Activated T-cell treated with anti-CD3 and anti-CD28 coated beads, Interleukin-2, amount 50 U/mL, for 24 hours (primary cell): ENCODE results near the gene SNX32.
A peak's percentile ranks its signal among the peaks of the same experiment; 100 is the strongest.
"Not testable (repeated sequence)": the region's sequence is repeated elsewhere in the genome, so short reads cannot be mapped to it uniquely, and the experiment has no call there.

Source experiments
- DNase-seq: peaks from one replicate; pipeline ENCODE4 v3.0.0-alpha.2; 2020
- H3K27ac Mint-ChIP-seq: 2 replicates; pipeline ENCODE4 v1.8.0; 2020; ENCODE audit warnings: mild to moderate bottlenecking, mixed read lengths
- H3K27me3 Mint-ChIP-seq: 2 replicates; pipeline ENCODE4 v1.8.0; 2020; ENCODE audit warnings: mixed read lengths
- H3K36me3 Mint-ChIP-seq: 2 replicates; pipeline ENCODE4 v1.8.0; 2020; ENCODE audit warnings: low read depth, mixed read lengths
- H3K4me1 Mint-ChIP-seq: 2 replicates; pipeline ENCODE4 v1.8.0; 2020; ENCODE audit warnings: low read depth, mixed read lengths
- H3K4me3 Mint-ChIP-seq: 2 replicates; pipeline ENCODE4 v1.8.0; 2020; ENCODE audit warnings: mild to moderate bottlenecking, moderate library complexity, mixed read lengths
- H3K9me3 Mint-ChIP-seq: 2 replicates; pipeline ENCODE4 v1.8.0; 2020; ENCODE audit warnings: mixed read lengths

Gene SNX32

GRCh38 chr11:65810046-65810868 is 23.5 kb upstream of the SNX32 start:
- no peak for DNase-seq
- Mint-ChIP-seq H3K4me3 (no peak overlapping the region), H3K27ac (no peak overlapping the region), H3K4me1 (no peaks in the 10 kb centered on the region), H3K36me3 (no peaks in the 10 kb centered on the region), H3K27me3 (peaks cover 13% of the 10 kb centered on the region), H3K9me3 (no peaks in the 10 kb centered on the region)

- no peak overlapping the region for H3K27ac Mint-ChIP-seq
- peaks cover 6% of the 10 kb centered on the region for H3K4me1 Mint-ChIP-seq
- no peaks in the 10 kb centered on the region for H3K36me3 Mint-ChIP-seq
- H3K9me3 Mint-ChIP-seq: no peaks in the 10 kb centered on the region
- H3K4me3 Mint-ChIP-seq: no peak overlapping the region
- H3K27me3 Mint-ChIP-seq: peaks cover 10% of the 10 kb centered on the region
- no peak for DNase-seq
Measured at GRCh38 chr11:65811764-65812475, 21.8 kb upstream of the SNX32 start.

- Mint-ChIP-seq H3K27ac (no peak overlapping the region), H3K4me1 (peaks cover 20% of the 10 kb centered on the region), H3K36me3 (no peaks in the 10 kb centered on the region), H3K27me3 (no peaks in the 10 kb centered on the region), H3K4me3 (no peak overlapping the region), H3K9me3 (no peaks in the 10 kb centered on the region)
- no peak for DNase-seq
Measured at GRCh38 chr11:65814131-65814985, 19.4 kb upstream of the SNX32 start.

- H3K36me3 Mint-ChIP-seq: no peaks in the 10 kb centered on the region
- H3K27me3 Mint-ChIP-seq: no peaks in the 10 kb centered on the region
- H3K9me3 Mint-ChIP-seq: no peaks in the 10 kb centered on the region
- no peak overlapping the region for H3K4me3 Mint-ChIP-seq
- H3K4me1 Mint-ChIP-seq: peaks cover 20% of the 10 kb centered on the region
- H3K27ac Mint-ChIP-seq: no peak overlapping the region
- no peak for DNase-seq
Measured at GRCh38 chr11:65814986-65815565, 18.7 kb upstream of the SNX32 start.

- Mint-ChIP-seq H3K27me3 (no peaks in the 10 kb centered on the region), H3K4me1 (peaks cover 20% of the 10 kb centered on the region), H3K27ac (no peak overlapping the region), H3K9me3 (no peaks in the 10 kb centered on the region), H3K4me3 (peak overlapping the region; percentile 72), H3K36me3 (no peaks in the 10 kb centered on the region)
- no peak for DNase-seq
Measured at GRCh38 chr11:65816696-65817095, 17.1 kb upstream of the SNX32 start.

GRCh38 chr11:65817312-65817834 is 16.4 kb upstream of the SNX32 start:
- no peaks in the 10 kb centered on the region for H3K9me3 Mint-ChIP-seq
- no peaks in the 10 kb centered on the region for H3K27me3 Mint-ChIP-seq
- peak overlapping the region; percentile 72 for H3K4me3 Mint-ChIP-seq
- no peak for DNase-seq
- H3K27ac Mint-ChIP-seq: peak overlapping the region; percentile 80
- H3K4me1 Mint-ChIP-seq: peaks cover 20% of the 10 kb centered on the region
- no peaks in the 10 kb centered on the region for H3K36me3 Mint-ChIP-seq

- H3K36me3 Mint-ChIP-seq: no peaks in the 10 kb centered on the region
- DNase-seq: peak; percentile 96
- H3K4me3 Mint-ChIP-seq: peak overlapping the region; percentile 72
- no peaks in the 10 kb centered on the region for H3K27me3 Mint-ChIP-seq
- H3K9me3 Mint-ChIP-seq: no peaks in the 10 kb centered on the region
- peak overlapping the region; percentile 80 for H3K27ac Mint-ChIP-seq
- peaks cover 20% of the 10 kb centered on the region for H3K4me1 Mint-ChIP-seq
Measured at GRCh38 chr11:65817835-65818680, 15.7 kb upstream of the SNX32 start.

GRCh38 chr11:65821107-65821506 is 12.7 kb upstream of the SNX32 start:
- DNase-seq: no peak
- Mint-ChIP-seq H3K9me3 (no peaks in the 10 kb centered on the region), H3K27me3 (no peaks in the 10 kb centered on the region), H3K27ac (no peak overlapping the region), H3K4me3 (no peak overlapping the region), H3K4me1 (peaks cover 20% of the 10 kb centered on the region), H3K36me3 (no peaks in the 10 kb centered on the region)

- no peak for DNase-seq
- Mint-ChIP-seq H3K27me3 (no peaks in the 10 kb centered on the region), H3K36me3 (no peaks in the 10 kb centered on the region), H3K27ac (no peak overlapping the region), H3K4me1 (peaks cover 12% of the 10 kb centered on the region), H3K4me3 (no peak overlapping the region), H3K9me3 (no peaks in the 10 kb centered on the region)
Measured at GRCh38 chr11:65822776-65823528, 10.8 kb upstream of the SNX32 start.

GRCh38 chr11:65826984-65827735 is 6.6 kb upstream of the SNX32 start:
- H3K4me3 Mint-ChIP-seq: no peak overlapping the region
- peak overlapping the region; percentile 48 for H3K27ac Mint-ChIP-seq
- H3K4me1 Mint-ChIP-seq: peaks cover 23% of the 10 kb centered on the region
- no peaks in the 10 kb centered on the region for H3K36me3 Mint-ChIP-seq
- H3K9me3 Mint-ChIP-seq: no peaks in the 10 kb centered on the region
- no peaks in the 10 kb centered on the region for H3K27me3 Mint-ChIP-seq
- DNase-seq: no peak

GRCh38 chr11:65829459-65829858 is 4.3 kb upstream of the SNX32 start:
- no peak for DNase-seq
- H3K27ac Mint-ChIP-seq: no peak overlapping the region
- peaks cover 34% of the 10 kb centered on the region for H3K4me1 Mint-ChIP-seq
- H3K36me3 Mint-ChIP-seq: no peaks in the 10 kb centered on the region
- no peaks in the 10 kb centered on the region for H3K9me3 Mint-ChIP-seq
- no peak overlapping the region for H3K4me3 Mint-ChIP-seq
- no peaks in the 10 kb centered on the region for H3K27me3 Mint-ChIP-seq

GRCh38 chr11:65832231-65832630 is 1.5 kb upstream of the SNX32 start:
- peaks cover 34% of the 10 kb centered on the region for H3K4me1 Mint-ChIP-seq
- DNase-seq, H3K36me3 Mint-ChIP-seq, H3K4me3 Mint-ChIP-seq, H3K9me3 Mint-ChIP-seq, H3K27me3 Mint-ChIP-seq: not testable (repeated sequence)
- peak overlapping the region; percentile 39 for H3K27ac Mint-ChIP-seq
